Esophagus squamous epithelium (tissue), 5 donors: ENCODE data around the gene ZFP69B. TPM values are rescaled to one million over a fixed set of nuclear protein-coding genes. Genes with fewer than 3 reads are reported as not detected.

ENCODE experiments used
- DNase-seq: peaks from one replicate; lab custom pipeline; 2025; lab: John Stamatoyannopoulos, UW
- H3K27ac ChIP-seq, 4 donors: fragments of 200-600 bp; sonication (generic); one replicate each; pipeline ENCODE4 v1.5.1; 2016 to 2019; ENCODE audit warnings: mild to moderate bottlenecking in 1 of 4
- H3K27me3 ChIP-seq, 4 donors: fragments of 200-600 bp; sonication (generic); 1 replicate in 3 of 4; 2 replicates in 1 of 4; pipeline versions ENCODE4 v1.5.1 to v1.6.0; 2017 to 2021; ENCODE audit warnings: antibody characterized with exemption in 1 of 4
- H3K36me3 ChIP-seq, 3 donors: fragments of 200-600 bp; sonication (generic); one replicate each; pipeline ENCODE4 v1.5.1; 2016 to 2019
- H3K4me1 ChIP-seq, 3 donors: fragments of 200-600 bp; sonication (generic); one replicate each; pipeline ENCODE4 v1.5.1; 2017 to 2019
- H3K4me3 ChIP-seq, 4 donors: fragments of 200-600 bp; sonication (generic); 1 replicate in 3 of 4; 2 replicates in 1 of 4; pipeline ENCODE4 v1.5.1; 2016 to 2019; ENCODE audit warnings: mild to moderate bottlenecking in 2 of 4, moderate library complexity in 1 of 4
- H3K9me3 ChIP-seq, 3 donors: fragments of 200-600 bp; sonication (generic); one replicate each; pipeline ENCODE4 v1.5.1; 2016 to 2019
- CTCF ChIP-seq, 6 experiments: fragments of 450-650 bp in 4 of 6; fragments of 200-600 bp in 2 of 6; sonication (generic) in 2 of 6; IDR thresholded peaks; one replicate each; pipeline ENCODE4 v1.5.1; 2016 to 2019; ENCODE audit warnings: antibody characterized with exemption in 6 of 6, mild to moderate bottlenecking in 4 of 6, moderate library complexity in 4 of 6
- POLR2A ChIP-seq, 4 donors: fragments of 450-650 bp; IDR thresholded peaks; one replicate each; pipeline ENCODE4 v1.6.1; 2017; ENCODE audit warnings: antibody characterized with exemption in 4 of 4, mild to moderate bottlenecking in 4 of 4, moderate library complexity in 3 of 4
- WGBS, 2 donors: methylation state at CpG; one replicate each; pipeline ENCODE4 v1.1.5; 2018; 5-methylcytosine and 5-hydroxymethylcytosine counted together
- intact Hi-C: fragments of 100-400 bp; cut with DNase I; formaldehyde crosslinking; loops from one replicate; pipeline ENCODE4 v1.15.0; 2022
- total RNA-seq, 4 donors: library from RNA; depleted of rRNA; stranded (reverse); fragments of >200 nt; gene quantifications; one replicate each; pipeline ENCODE4 v1.1.0, GENCODE V29; 2016
- donor health status: DM: yes; HTN: yes; CAD: no.

ZFP69B gene
- total RNA-seq, 4 donors from 2014 or later = 0.57 to 1.6 (median 0.70) TPM

GRCh38 chr1:40414331-40414730, 35.9 kb upstream of the ZFP69B start:
- 85 to 92% methylated on average over 3 of the region's 3 CpGs for WGBS, 2 donors
- intact Hi-C loops = no loop called here

DNA sequence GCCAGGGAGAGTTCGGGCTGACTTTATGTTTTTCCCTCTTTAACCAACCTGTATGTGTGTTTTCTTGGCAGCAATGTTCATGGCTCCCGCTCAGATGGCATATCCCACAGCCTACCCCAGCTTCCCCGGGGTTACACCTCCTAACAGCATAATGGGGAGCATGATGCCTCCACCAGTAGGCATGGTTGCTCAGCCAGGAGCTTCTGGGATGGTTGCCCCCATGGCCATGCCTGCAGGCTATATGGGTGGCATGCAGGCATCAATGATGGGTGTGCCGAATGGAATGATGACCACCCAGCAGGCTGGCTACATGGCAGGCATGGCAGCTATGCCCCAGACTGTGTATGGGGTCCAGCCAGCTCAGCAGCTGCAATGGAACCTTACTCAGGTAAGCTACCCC, 33.6 kb upstream of the ZFP69B start:
- WGBS, 2 donors = 97 to 100% methylated on average over 1 to 4 of the region's 4 CpGs
- TF ChIP-seq POLR2A (IDR thresholded peaks at IDR 0.05) = no peak
- no peak for TF ChIP-seq CTCF (IDR thresholded peaks at IDR 0.05)
- H3K36me3 ChIP-seq = peaks cover 10 to 90% (median 26%) of the 10 kb centered on the region in 3 donors

More at GRCh38 chr1:40414331-40414730, 35.9 kb upstream of the ZFP69B start:
- no peak for DNase-seq
- Histone ChIP-seq H3K9me3 (no peaks in the 10 kb centered on the region), H3K4me3 (no peak overlapping the region), H3K36me3 (peaks cover 10 to 94% (median 29%) of the 10 kb centered on the region in 3 donors), H3K27ac (no peak overlapping the region), H3K27me3 (no peaks in the 10 kb centered on the region), H3K4me1 (no peaks in the 10 kb centered on the region)
- no peak for TF ChIP-seq POLR2A (IDR thresholded peaks at IDR 0.05)
- TF ChIP-seq CTCF (IDR thresholded peaks at IDR 0.05) = no peak

DNA sequence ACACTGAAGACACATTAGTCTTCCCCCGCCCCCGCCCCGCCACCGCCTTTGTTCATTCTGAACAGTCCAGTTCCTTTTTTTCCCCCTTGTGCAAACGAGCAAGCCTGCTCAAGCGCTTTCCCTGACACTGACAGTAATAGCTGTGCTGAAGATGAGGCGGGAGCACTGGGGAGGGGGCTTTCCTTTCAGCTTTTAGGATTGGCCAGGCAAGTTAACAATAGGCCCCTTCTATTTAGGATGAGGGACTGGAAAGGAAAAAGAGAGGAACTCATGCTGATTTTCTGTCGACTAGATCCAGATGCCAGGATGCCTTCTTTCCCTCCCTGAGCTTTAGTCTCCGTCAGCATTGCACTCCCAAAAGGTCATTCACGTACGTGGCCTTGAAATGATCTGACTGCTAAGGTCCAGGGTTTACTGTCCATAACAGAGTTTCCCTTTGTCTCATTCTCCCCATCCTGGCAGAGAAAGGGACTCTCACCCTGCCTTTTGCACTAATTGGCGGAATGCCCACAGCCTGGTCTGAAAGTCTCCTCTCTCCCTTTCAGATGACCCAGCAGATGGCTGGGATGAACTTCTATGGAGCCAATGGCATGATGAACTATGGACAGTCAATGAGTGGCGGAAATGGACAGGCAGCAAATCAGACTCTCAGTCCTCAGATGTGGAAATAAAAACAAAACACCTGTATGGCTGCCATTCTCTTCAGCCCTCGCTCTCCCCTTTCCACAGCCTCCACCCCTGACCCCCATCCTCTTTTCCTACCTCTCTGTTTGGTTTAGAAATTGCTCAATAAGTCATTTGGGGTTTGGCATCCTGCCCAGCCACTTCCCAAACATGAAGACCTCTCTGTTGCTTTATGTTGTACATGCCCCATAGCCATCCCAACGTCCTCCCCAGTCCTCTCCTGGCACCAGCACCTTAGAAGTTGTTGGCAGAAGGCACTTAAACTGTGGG, 28.6 kb upstream of the ZFP69B start:
- TF ChIP-seq CTCF (IDR thresholded peaks at IDR 0.05) = no peak
- TF ChIP-seq POLR2A (IDR thresholded peaks at IDR 0.05) = no peak
- H3K4me3 ChIP-seq = no peak overlapping the region
- intact Hi-C loops = no loop called here
- DNase-seq = no peak
- no peaks in the 10 kb centered on the region for H3K9me3 ChIP-seq
- peaks cover 11 to 75% (median 11%) of the 10 kb centered on the region in 3 donors for H3K36me3 ChIP-seq
- H3K27me3 ChIP-seq = no peaks in the 10 kb centered on the region
- no peak overlapping the region for H3K27ac ChIP-seq
- 73 to 78% methylated on average over 13 to 15 of the region's 15 CpGs for WGBS, 2 donors
- H3K4me1 ChIP-seq = peaks cover 0 to 7% (median 0%) of the 10 kb centered on the region in 3 donors

More for the DNA sequence above, 33.6 kb upstream of the ZFP69B start:
- no peak overlapping the region for H3K27ac ChIP-seq
- H3K4me3 ChIP-seq = no peak overlapping the region
- H3K27me3 ChIP-seq = no peaks in the 10 kb centered on the region
- H3K4me1 ChIP-seq = peaks cover 0 to 2% (median 0%) of the 10 kb centered on the region in 3 donors
- no peaks in the 10 kb centered on the region for H3K9me3 ChIP-seq
- no peak for DNase-seq
- intact Hi-C loops = no loop called here

- Histone ChIP-seq H3K27ac (peak overlapping the region in 1 of 4 donors; percentile 21), H3K36me3 (peaks cover 1 to 64% (median 9%) of the 10 kb centered on the region in 3 donors), H3K9me3 (no peaks in the 10 kb centered on the region), H3K4me3 (no peak overlapping the region), H3K4me1 (peaks cover 0 to 7% (median 0%) of the 10 kb centered on the region in 3 donors), H3K27me3 (no peaks in the 10 kb centered on the region)
- TF ChIP-seq CTCF (IDR thresholded peaks at IDR 0.05) (no peak), POLR2A (IDR thresholded peaks at IDR 0.05) (no peak)
- DNase-seq = no peak
- intact Hi-C loops = no loop called here
- 80 to 86% methylated on average over 11 of the region's 11 CpGs for WGBS, 2 donors
These were observed 27.5 kb upstream of the ZFP69B start for GRCh38 chr1:40422630-40423263.
